HAP-1 (cell line): ENCODE results near the gene CEP104.
A peak's percentile ranks its signal among the peaks of the same experiment; 100 is the strongest.

ENCODE experiments used
- DNase-seq, 2 experiments: peaks; one replicate each; pipeline ENCODE4 v3.0.0-alpha.2; 2016 to 2020; ENCODE audit warnings: low spot score in 2 of 2
- H3K27me3 ChIP-seq: fragments of 250-450 bp; sonication (Bioruptor Pico); 2 replicates; pipeline ENCODE4 v1.5.1; 2020; ENCODE audit warnings: low read depth, mild to moderate bottlenecking, moderate library complexity
- H3K36me3 ChIP-seq: fragments of 250-450 bp; sonication (Bioruptor Pico); replicated peaks from 2 replicates; pipeline ENCODE4 v1.5.1; 2020; ENCODE audit warnings: mild to moderate bottlenecking
- H3K4me1 ChIP-seq: fragments of 250-450 bp; sonication (Bioruptor Pico); 2 replicates; pipeline ENCODE4 v1.5.1; 2020; ENCODE audit warnings: mild to moderate bottlenecking
- H3K4me3 ChIP-seq: fragments of 250-450 bp; sonication (Bioruptor Pico); 2 replicates; pipeline ENCODE4 v1.5.1; 2020; ENCODE audit warnings: mild to moderate bottlenecking, moderate library complexity
- H3K9me3 ChIP-seq: fragments of 250-450 bp; sonication (Bioruptor Pico); 2 replicates; pipeline ENCODE4 v1.5.1; 2020; ENCODE audit warnings: mild to moderate bottlenecking, moderate library complexity
- in situ Hi-C: fragments of 300-500 bp; cut with MboI; formaldehyde crosslinking; loops from 3 replicates; pipeline ENCODE4 v1.14.3; 2020; ENCODE audit warnings: low sequenced_read_pairs, inconsistent platforms, mixed read lengths

The CEP104 gene

GRCh38 chr1:3868464-3869006 lies 11.5 kb upstream of the CEP104 start:
- H3K4me3 ChIP-seq: no peak overlapping the region
- H3K4me1 ChIP-seq: no peaks in the 10 kb centered on the region
- H3K9me3 ChIP-seq: no peaks in the 10 kb centered on the region
- in situ Hi-C loops: no loop called here
- H3K27me3 ChIP-seq: no peaks in the 10 kb centered on the region
- no peak for DNase-seq
- H3K36me3 ChIP-seq: peaks cover 5% of the 10 kb centered on the region

GRCh38 chr1:3865606-3866160 lies 8.7 kb upstream of the CEP104 start:
- Histone ChIP-seq H3K9me3 (no peaks in the 10 kb centered on the region), H3K4me1 (no peaks in the 10 kb centered on the region), H3K36me3 (peaks cover 3% of the 10 kb centered on the region; the same call in 1 of the 2 replicates), H3K4me3 (no peak overlapping the region), H3K27me3 (no peaks in the 10 kb centered on the region)
- in situ Hi-C loops: no loop called here
- DNase-seq: no peak

- in situ Hi-C loops: no loop called here
- DNase-seq: no peak
- Histone ChIP-seq H3K4me3 (no peak overlapping the region), H3K27me3 (no peaks in the 10 kb centered on the region), H3K4me1 (no peaks in the 10 kb centered on the region), H3K9me3 (no peaks in the 10 kb centered on the region), H3K36me3 (peaks cover 3% of the 10 kb centered on the region; the same call in 1 of the 2 replicates)
These were observed 7.9 kb upstream of the CEP104 start for GRCh38 chr1:3864884-3865283.

GRCh38 chr1:3863231-3863935 lies 6.4 kb upstream of the CEP104 start:
- in situ Hi-C loops: no loop called here
- H3K27me3 ChIP-seq: no peaks in the 10 kb centered on the region

GRCh38 chr1:3858231-3858981 lies 1.4 kb upstream of the CEP104 start:
- peak in 1 of 2 experiments; percentile 43 for DNase-seq
- in situ Hi-C loops: no loop called here
- no peaks in the 10 kb centered on the region for H3K9me3 ChIP-seq
- H3K36me3 ChIP-seq: no peaks in the 10 kb centered on the region
- H3K4me1 ChIP-seq: peaks cover 14% of the 10 kb centered on the region; the same call in 1 of the 2 replicates
- no peaks in the 10 kb centered on the region for H3K27me3 ChIP-seq
- peak overlapping the region; percentile 97 for H3K4me3 ChIP-seq

More at GRCh38 chr1:3863231-3863935, 6.4 kb upstream of the CEP104 start:
- H3K36me3 ChIP-seq: peaks cover 3% of the 10 kb centered on the region; the same call in 1 of the 2 replicates
- H3K4me1 ChIP-seq: peaks cover 2% of the 10 kb centered on the region; the same call in 1 of the 2 replicates
- no peak overlapping the region for H3K4me3 ChIP-seq
- no peaks in the 10 kb centered on the region for H3K9me3 ChIP-seq
- no peak for DNase-seq

GRCh38 chr1:3857791-3858129 lies 749 bp upstream of the CEP104 start:
- Histone ChIP-seq H3K4me1 (peaks cover 14% of the 10 kb centered on the region; the same call in 1 of the 2 replicates), H3K36me3 (no peaks in the 10 kb centered on the region), H3K27me3 (no peaks in the 10 kb centered on the region), H3K9me3 (no peaks in the 10 kb centered on the region), H3K4me3 (peak overlapping the region; percentile 97)
- in situ Hi-C loops: no loop called here
- DNase-seq: no peak

- Histone ChIP-seq H3K27me3 (no peaks in the 10 kb centered on the region), H3K4me3 (no peak overlapping the region), H3K4me1 (peaks cover 7% of the 10 kb centered on the region; the same call in 1 of the 2 replicates), H3K9me3 (no peaks in the 10 kb centered on the region), H3K36me3 (peaks cover 5% of the 10 kb centered on the region)
- in situ Hi-C loops: no loop called here
- no peak for DNase-seq
These were observed 4.1 kb downstream of the CEP104 start for GRCh38 chr1:3852711-3853485.

- peaks cover 8% of the 10 kb centered on the region for H3K36me3 ChIP-seq
- H3K4me3 ChIP-seq: no peak overlapping the region
- H3K27me3 ChIP-seq: no peaks in the 10 kb centered on the region
- H3K4me1 ChIP-seq: 0 out of 2 replicates have a peak, but pooled peaks cover 7% of the 10 kb centered on the region
- in situ Hi-C loops: no loop called here
- H3K9me3 ChIP-seq: no peaks in the 10 kb centered on the region
- DNase-seq: no peak
These were observed 4.9 kb downstream of the CEP104 start for GRCh38 chr1:3852091-3852490.

- peaks cover 8% of the 10 kb centered on the region for H3K36me3 ChIP-seq
- H3K4me1 ChIP-seq: peaks cover 7% of the 10 kb centered on the region; the same call in 1 of the 2 replicates
- H3K9me3 ChIP-seq: no peaks in the 10 kb centered on the region
- DNase-seq: no peak
- no peaks in the 10 kb centered on the region for H3K27me3 ChIP-seq
- no peak overlapping the region for H3K4me3 ChIP-seq
- in situ Hi-C loops: no loop called here
These were observed 5.7 kb downstream of the CEP104 start for GRCh38 chr1:3851292-3851691.

GRCh38 chr1:3850857-3851256 lies 6.2 kb downstream of the CEP104 start:
- no peak for DNase-seq
- Histone ChIP-seq H3K4me3 (no peak overlapping the region), H3K4me1 (peaks cover 2% of the 10 kb centered on the region; the same call in 1 of the 2 replicates), H3K9me3 (no peaks in the 10 kb centered on the region), H3K27me3 (no peaks in the 10 kb centered on the region), H3K36me3 (peaks cover 8% of the 10 kb centered on the region)
- in situ Hi-C loops: no loop called here

- Histone ChIP-seq H3K4me1 (no peaks in the 10 kb centered on the region; the same call in 1 of the 2 replicates), H3K4me3 (no peak overlapping the region), H3K36me3 (peaks cover 16% of the 10 kb centered on the region), H3K27me3 (no peaks in the 10 kb centered on the region), H3K9me3 (no peaks in the 10 kb centered on the region)
- in situ Hi-C loops: no loop called here
- no peak for DNase-seq
These were observed 9.9 kb downstream of the CEP104 start for GRCh38 chr1:3847081-3847480.

- Histone ChIP-seq H3K9me3 (no peaks in the 10 kb centered on the region), H3K36me3 (peaks cover 16% of the 10 kb centered on the region), H3K27me3 (no peaks in the 10 kb centered on the region), H3K4me1 (no peaks in the 10 kb centered on the region; the same call in 1 of the 2 replicates), H3K4me3 (no peak overlapping the region)
- in situ Hi-C loops: no loop called here
- DNase-seq: no peak
These were observed 10.5 kb downstream of the CEP104 start for GRCh38 chr1:3846541-3846940.

GRCh38 chr1:3842912-3843311 lies 14.1 kb downstream of the CEP104 start:
- H3K4me1 ChIP-seq: no peaks in the 10 kb centered on the region; the same call in 1 of the 2 replicates
- DNase-seq: no peak
- H3K4me3 ChIP-seq: no peak overlapping the region
- peaks cover 11% of the 10 kb centered on the region for H3K36me3 ChIP-seq
- no peaks in the 10 kb centered on the region for H3K9me3 ChIP-seq
- no peaks in the 10 kb centered on the region for H3K27me3 ChIP-seq
- in situ Hi-C loops: no loop called here
